Gastroesophageal sphincter (tissue), 4 donors: ENCODE data around the gene MCC. TPM values are rescaled to one million over a fixed set of nuclear protein-coding genes. Genes with fewer than 3 reads are reported as not detected.

Source experiments
- ATAC-seq: fragments of 150-250 bp; one replicate; pipeline ENCODE4 v1.9.1; 2016; ENCODE audit warnings: mild to moderate bottlenecking, moderate library complexity
- H3K27ac ChIP-seq, 4 donors: fragments of 200-600 bp; sonication (generic) in 3 of 4; 1 replicate in 3 of 4; 2 replicates in 1 of 4; pipeline ENCODE4 v1.5.1; 2016 to 2019
- H3K27me3 ChIP-seq: fragments of 200-600 bp; sonication (generic); one replicate; pipeline ENCODE4 v1.5.1; 2019
- H3K36me3 ChIP-seq, 2 donors: fragments of 200-600 bp; sonication (generic); one replicate each; pipeline ENCODE4 v1.5.1; 2019; ENCODE audit warnings: control low read depth in 1 of 2
- H3K4me1 ChIP-seq, 3 donors: fragments of 200-600 bp; sonication (generic); 1 replicate in 2 of 3; 2 replicates in 1 of 3; pipeline ENCODE4 v1.5.1; 2016 to 2019; ENCODE audit warnings: control low read depth in 2 of 3
- H3K4me3 ChIP-seq, 2 donors: fragments of 200-600 bp; sonication (generic); one replicate each; pipeline ENCODE4 v1.5.1; 2019; ENCODE audit warnings: mild to moderate bottlenecking in 1 of 2, moderate library complexity in 1 of 2
- H3K9me3 ChIP-seq, 3 donors: fragments of 200-600 bp; sonication (generic); one replicate each; pipeline ENCODE4 v1.5.1; 2017 to 2019; ENCODE audit warnings: control low read depth in 2 of 3
- EP300 ChIP-seq: sonication (generic); formaldehyde crosslinking; IDR thresholded peaks from one replicate; pipeline ENCODE4 v1.6.1; 2017; ENCODE audit warnings: antibody characterized with exemption, mild to moderate bottlenecking
- POLR2A ChIP-seq, 2 donors: fragments of 450-650 bp; IDR thresholded peaks; one replicate each; pipeline ENCODE4 v1.6.1; 2017; ENCODE audit warnings: antibody characterized with exemption in 2 of 2, mild to moderate bottlenecking in 2 of 2, moderate library complexity in 1 of 2
- POLR2AphosphoS5 ChIP-seq: sonication (generic); formaldehyde crosslinking; IDR thresholded peaks from one replicate; pipeline ENCODE4 v1.6.1; 2017; ENCODE audit warnings: antibody characterized with exemption
- WGBS, 2 donors: methylation state at CpG; one replicate each; pipeline ENCODE4 v1.1.5; 2018; ENCODE audit warnings: low coverage in 1 of 2; 5-methylcytosine and 5-hydroxymethylcytosine counted together
- total RNA-seq, 4 donors: library from RNA; depleted of rRNA; stranded (reverse); fragments of >200 nt; gene quantifications; one replicate each; pipeline ENCODE4 v1.1.0, GENCODE V29; 2016
- TF ChIP-seq, protein P1 (sequence below), 4 experiments: fragments of 200-600 bp in 2 of 4; fragments of 450-650 bp in 2 of 4; sonication (generic) in 1 of 4; IDR thresholded peaks; one replicate each; pipeline ENCODE4 v1.5.1; 2017 to 2019; ENCODE audit warnings: antibody characterized with exemption in 4 of 4, mild to moderate bottlenecking in 2 of 4, moderate library complexity in 2 of 4

Gene MCC
- total RNA-seq, 4 donors from 2014 or later, result 20.5 to 28.7 (median 23.5) TPM

DNA sequence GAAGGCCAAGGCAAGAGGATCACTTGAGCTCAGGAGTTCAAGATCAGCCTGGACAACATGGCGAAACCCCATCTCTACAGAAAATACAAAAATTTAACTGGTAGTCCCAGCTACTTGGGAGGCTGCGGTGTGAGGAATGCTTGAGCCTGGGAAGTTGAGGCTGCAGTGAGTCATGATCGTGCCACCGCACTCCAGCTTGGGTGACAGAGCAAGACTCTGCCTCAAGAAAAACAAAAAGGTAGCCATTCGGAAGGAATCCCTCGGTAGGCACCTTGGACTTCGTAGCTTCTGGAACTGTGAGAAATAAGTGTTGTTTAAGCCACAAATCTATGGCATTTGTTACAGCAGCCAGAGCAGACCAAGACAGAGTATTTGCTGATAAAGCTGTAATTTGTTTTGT lies 337.4 kb downstream of the MCC start:
- Histone ChIP-seq H3K36me3 (no peaks in the 10 kb centered on the region), H3K27me3 (no peaks in the 10 kb centered on the region), H3K4me1 (no peaks in the 10 kb centered on the region), H3K9me3 (no peaks in the 10 kb centered on the region), H3K27ac (no peak overlapping the region), H3K4me3 (no peak overlapping the region)
- TF ChIP-seq POLR2A (IDR thresholded peaks at IDR 0.05) (no peak), POLR2AphosphoS5 (no peak), EP300 (no peak)
- TF ChIP-seq, protein P1, sequence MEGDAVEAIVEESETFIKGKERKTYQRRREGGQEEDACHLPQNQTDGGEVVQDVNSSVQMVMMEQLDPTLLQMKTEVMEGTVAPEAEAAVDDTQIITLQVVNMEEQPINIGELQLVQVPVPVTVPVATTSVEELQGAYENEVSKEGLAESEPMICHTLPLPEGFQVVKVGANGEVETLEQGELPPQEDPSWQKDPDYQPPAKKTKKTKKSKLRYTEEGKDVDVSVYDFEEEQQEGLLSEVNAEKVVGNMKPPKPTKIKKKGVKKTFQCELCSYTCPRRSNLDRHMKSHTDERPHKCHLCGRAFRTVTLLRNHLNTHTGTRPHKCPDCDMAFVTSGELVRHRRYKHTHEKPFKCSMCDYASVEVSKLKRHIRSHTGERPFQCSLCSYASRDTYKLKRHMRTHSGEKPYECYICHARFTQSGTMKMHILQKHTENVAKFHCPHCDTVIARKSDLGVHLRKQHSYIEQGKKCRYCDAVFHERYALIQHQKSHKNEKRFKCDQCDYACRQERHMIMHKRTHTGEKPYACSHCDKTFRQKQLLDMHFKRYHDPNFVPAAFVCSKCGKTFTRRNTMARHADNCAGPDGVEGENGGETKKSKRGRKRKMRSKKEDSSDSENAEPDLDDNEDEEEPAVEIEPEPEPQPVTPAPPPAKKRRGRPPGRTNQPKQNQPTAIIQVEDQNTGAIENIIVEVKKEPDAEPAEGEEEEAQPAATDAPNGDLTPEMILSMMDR (IDR thresholded peaks at IDR 0.05), result no peak
- ATAC-seq, result no peak
- 91 to 97% methylated on average over 7 of the region's 7 CpGs for whole genome bisulfite sequencing, 2 donors

- H3K9me3 ChIP-seq, result no peaks in the 10 kb centered on the region
- H3K4me1 ChIP-seq, result no peaks in the 10 kb centered on the region
- no peak overlapping the region for H3K27ac ChIP-seq
- H3K36me3 ChIP-seq, result no peaks in the 10 kb centered on the region
- H3K27me3 ChIP-seq, result no peaks in the 10 kb centered on the region
- 50 to 53% methylated on average over 1 to 2 of the region's 2 CpGs for WGBS, 2 donors
- TF ChIP-seq POLR2AphosphoS5 (no peak), POLR2A (IDR thresholded peaks at IDR 0.05) (no peak), EP300 (no peak)
- TF ChIP-seq, protein P1 (IDR thresholded peaks at IDR 0.05), result no peak
- no peak for ATAC-seq
- H3K4me3 ChIP-seq, result no peak overlapping the region
Measured at GRCh38 chr5:113150221-113150620, 338.0 kb downstream of the MCC start.

- ATAC-seq, result no peak
- no peak for TF ChIP-seq POLR2A (IDR thresholded peaks at IDR 0.05)
- no peak for TF ChIP-seq EP300
- TF ChIP-seq, protein P1 (IDR thresholded peaks at IDR 0.05), result no peak
- no peak for TF ChIP-seq POLR2AphosphoS5
- WGBS, 2 donors, result 84 to 86% methylated on average over 4 to 7 of the region's 7 CpGs
- H3K27me3 ChIP-seq, result no peaks in the 10 kb centered on the region
- peaks cover 0 to 5% of the 10 kb centered on the region in 2 donors for H3K36me3 ChIP-seq
- no peak overlapping the region for H3K27ac ChIP-seq
- no peaks in the 10 kb centered on the region for H3K9me3 ChIP-seq
- H3K4me3 ChIP-seq, result no peak overlapping the region
- H3K4me1 ChIP-seq, result no peaks in the 10 kb centered on the region
Measured at GRCh38 chr5:113147537-113147936, 340.7 kb downstream of the MCC start.

DNA sequence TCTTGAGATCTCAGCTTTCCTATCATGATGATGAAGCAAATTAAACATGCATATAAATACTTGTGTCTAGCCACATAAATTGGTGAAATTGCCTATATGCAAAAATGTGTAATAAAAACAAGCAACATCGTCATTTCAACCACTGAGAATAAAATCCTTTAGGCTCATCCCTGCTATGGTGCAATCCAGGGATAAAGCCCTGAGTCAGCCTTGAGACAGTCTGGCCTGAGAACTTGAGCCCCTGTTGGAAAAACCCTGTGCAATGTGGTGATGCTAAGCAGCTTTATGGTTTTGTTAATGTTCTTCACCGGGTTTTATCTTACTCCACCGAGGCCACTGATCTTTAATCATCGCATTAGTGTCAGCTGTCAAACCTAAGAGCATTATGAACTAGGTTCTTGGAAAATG lies 341.1 kb downstream of the MCC start:
- ATAC-seq, result no peak
- H3K27ac ChIP-seq, result no peak overlapping the region
- TF ChIP-seq POLR2A (IDR thresholded peaks at IDR 0.05) (no peak), EP300 (no peak), POLR2AphosphoS5 (no peak)
- TF ChIP-seq, protein P1 (IDR thresholded peaks at IDR 0.05), result no peak
- WGBS, 2 donors, result 0 to 60% methylated on average over 1 to 4 of the region's 4 CpGs
- no peak overlapping the region for H3K4me3 ChIP-seq
- H3K9me3 ChIP-seq, result no peaks in the 10 kb centered on the region
- no peaks in the 10 kb centered on the region for H3K4me1 ChIP-seq
- peaks cover 0 to 5% of the 10 kb centered on the region in 2 donors for H3K36me3 ChIP-seq
- no peaks in the 10 kb centered on the region for H3K27me3 ChIP-seq

DNA sequence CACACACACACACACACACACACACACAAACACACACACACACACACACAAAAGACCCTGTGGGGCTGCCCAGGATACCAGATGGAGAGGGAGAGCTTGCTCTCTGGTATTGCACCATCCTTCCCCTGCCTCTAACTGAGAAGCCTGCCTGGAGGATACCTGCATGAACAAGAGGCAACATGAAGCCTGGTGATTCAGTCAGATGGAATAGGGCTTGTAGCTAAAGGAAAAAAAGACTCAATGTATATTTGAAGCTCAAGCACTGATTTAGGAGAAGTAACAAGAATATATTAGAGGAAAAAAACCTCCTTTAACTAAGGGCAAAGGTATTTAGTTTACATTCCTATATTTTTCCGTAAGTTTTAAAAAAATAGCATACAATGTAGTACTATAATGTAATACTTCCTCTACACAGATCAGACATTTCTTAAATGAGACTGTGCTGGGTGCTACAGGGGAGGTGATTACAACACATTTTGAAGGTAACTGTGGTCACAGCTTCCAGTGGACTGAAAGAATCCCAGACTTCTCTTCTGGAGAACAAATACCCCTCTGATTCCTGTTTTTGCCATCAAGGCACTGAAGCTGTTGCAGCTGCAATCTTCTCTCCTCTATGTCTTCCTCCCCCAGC lies 342.4 kb downstream of the MCC start:
- no peak overlapping the region for H3K27ac ChIP-seq

More for the DNA sequence above, 342.4 kb downstream of the MCC start:
- peaks cover 0 to 5% of the 10 kb centered on the region in 2 donors for H3K36me3 ChIP-seq
- H3K4me1 ChIP-seq, result no peaks in the 10 kb centered on the region
- H3K4me3 ChIP-seq, result no peak overlapping the region
- ATAC-seq, result no peak
- WGBS, 2 donors, result 0 to 35% methylated on average over 1 of the region's 1 CpG
- no peaks in the 10 kb centered on the region for H3K9me3 ChIP-seq
- H3K27me3 ChIP-seq, result no peaks in the 10 kb centered on the region
- TF ChIP-seq EP300 (no peak), POLR2A (IDR thresholded peaks at IDR 0.05) (no peak), POLR2AphosphoS5 (no peak)
- TF ChIP-seq, protein P1 (IDR thresholded peaks at IDR 0.05), result no peak
